SK-N-SH (cell line): ENCODE data around the gene LIMS1. TPM values are rescaled to one million over a fixed set of nuclear protein-coding genes. Genes with fewer than 3 reads are reported as not detected.
"Not testable (repeated sequence)": the region's sequence is repeated elsewhere in the genome, so short reads cannot be mapped to it uniquely, and the experiment has no call there.

ENCODE experiments used
- CTCF ChIA-PET: fragments of 300-600, 350-600 bp; formaldehyde crosslinking; extraction: SDS; loops from one replicate; lab custom pipeline; 2021; lab: Yijun Ruan, JAX
- POLR2A ChIA-PET: fragments of 350-600 bp; sonication (Branson Sonifier 250); formaldehyde crosslinking; extraction: SDS; loops from one replicate; lab custom pipeline; 2020; ENCODE audit warnings: antibody characterized with exemption, inconsistent platforms; lab: Yijun Ruan, JAX
- DNase-seq: peaks from one replicate; pipeline ENCODE4 v3.0.0; 2012
- H2AFZ ChIP-seq: fragments of 200-600 bp; sonication (generic); 2 replicates; pipeline ENCODE4 v1.8.1; 2016; ENCODE audit warnings: antibody characterized with exemption, mild to moderate bottlenecking, low read depth
- H3F3A ChIP-seq: fragments of 200-600 bp; sonication (generic); replicated peaks from 2 replicates; pipeline ENCODE3; 2016; ENCODE audit warnings: antibody characterized with exemption, mild to moderate bottlenecking; ENCODE audit not compliant: insufficient read depth
- H3K27ac ChIP-seq, 2 experiments: fragments of 200-500 bp in 1 of 2; fragments of 200-600 bp in 1 of 2; sonication (Bioruptor generic) in 1 of 2; sonication (generic), shearing (Covaris generic) in 1 of 2; 2 replicates each; pipeline versions ENCODE4 v1.5.1 to v1.6.1; 2014 to 2016; ENCODE audit warnings: low read depth in 2 of 2, inconsistent platforms in 1 of 2, low read length in 1 of 2, mild to moderate bottlenecking in 1 of 2, mixed read lengths in 1 of 2
- H3K27me3 ChIP-seq: fragments of 200-600 bp; sonication (generic), shearing (Covaris generic); 2 replicates; pipeline ENCODE4 v1.6.1; 2016; ENCODE audit warnings: mixed run types; ENCODE audit not compliant: insufficient read depth
- H3K36me3 ChIP-seq, 2 experiments: fragments of 200-500 bp in 1 of 2; fragments of 200-600 bp in 1 of 2; sonication (Bioruptor generic) in 1 of 2; sonication (generic) in 1 of 2; replicated peaks in 1 of 2; 2 replicates each; pipeline versions ENCODE3 to v1.5.1; 2014 to 2016; ENCODE audit warnings: low read length in 1 of 2, mild to moderate bottlenecking in 1 of 2; ENCODE audit not compliant: insufficient read depth in 2 of 2, control insufficient read depth in 1 of 2
- H3K4me1 ChIP-seq, 2 experiments: fragments of 200-500 bp in 1 of 2; fragments of 200-600 bp in 1 of 2; sonication (Bioruptor generic) in 1 of 2; sonication (generic), shearing (Covaris generic) in 1 of 2; 2 replicates each; pipeline versions ENCODE4 v1.5.1 to v1.6.1; 2014 to 2016; ENCODE audit warnings: low read depth in 1 of 2, low read length in 1 of 2, mixed run types in 1 of 2; ENCODE audit not compliant: insufficient read depth in 2 of 2, control insufficient read depth in 1 of 2
- H3K4me2 ChIP-seq: fragments of 200-600 bp; sonication (generic), shearing (Covaris generic); 2 replicates; pipeline ENCODE4 v1.6.1; 2017; ENCODE audit warnings: mixed run types
- H3K4me3 ChIP-seq, 2 experiments: fragments of 200-500 bp in 1 of 2; fragments of 200-600 bp in 1 of 2; sonication (Bioruptor generic) in 1 of 2; sonication (generic), shearing (Covaris generic) in 1 of 2; 2 replicates each; pipeline versions ENCODE4 v1.5.1 to v1.8.1; 2014 to 2016; ENCODE audit warnings: low read depth in 2 of 2, inconsistent platforms in 1 of 2, low read length in 1 of 2, mild to moderate bottlenecking in 1 of 2, mixed read lengths in 1 of 2, moderate library complexity in 1 of 2
- H3K79me2 ChIP-seq: fragments of 200-600 bp; sonication (generic); 2 replicates; pipeline ENCODE4 v1.8.1; 2017; ENCODE audit warnings: mild to moderate bottlenecking; ENCODE audit not compliant: insufficient read depth
- H3K9ac ChIP-seq: fragments of 200-600 bp; sonication (generic); 2 replicates; pipeline ENCODE4 v1.6.1; 2017; ENCODE audit warnings: mixed run types
- H3K9me2 ChIP-seq: fragments of 200-600 bp; sonication (generic); 2 replicates; pipeline ENCODE4 v1.6.1; 2017; ENCODE audit warnings: mixed run types
- H3K9me3 ChIP-seq: fragments of 200-600 bp; sonication (generic); 2 replicates; pipeline ENCODE4 v1.6.1; 2017; ENCODE audit warnings: mixed run types, mild to moderate bottlenecking, moderate library complexity
- H4K20me1 ChIP-seq: fragments of 200-600 bp; sonication (generic); 2 replicates; pipeline ENCODE4 v1.6.1; 2017; ENCODE audit warnings: mild to moderate bottlenecking, mixed run types; ENCODE audit not compliant: insufficient read depth
- CHD2 ChIP-seq: fragments of 150-350 bp; IDR thresholded peaks from 2 replicates; pipeline ENCODE4 v1.6.1; 2018; ENCODE audit warnings: low read length; ENCODE audit not compliant: partially characterized antibody
- CTCF ChIP-seq: fragments of 200-600 bp; sonication (generic); IDR thresholded peaks from 2 replicates; pipeline ENCODE4 v1.6.1; 2017; ENCODE audit warnings: antibody characterized with exemption, mild to moderate bottlenecking, moderate library complexity
- EZH2phosphoT487 ChIP-seq: fragments of 200-600 bp; sonication (generic); IDR thresholded peaks from 2 replicates; pipeline ENCODE4 v1.6.1; 2017; ENCODE audit warnings: low read depth, mixed run types, mild to moderate bottlenecking, antibody characterized with exemption, moderate library complexity, borderline replicate concordance
- FOSL2 ChIP-seq: IDR thresholded peaks from 2 replicates; pipeline ENCODE4 v1.4.0; 2012; ENCODE audit warnings: low read depth, mild to moderate bottlenecking, moderate library complexity, borderline replicate concordance
- MXI1 ChIP-seq: IDR thresholded peaks from 2 replicates; pipeline ENCODE4 v1.6.1; 2012; ENCODE audit warnings: mild to moderate bottlenecking, low read depth, low read length, improper control_type of control experiment
- RCOR1 ChIP-seq: fragments of 150-350 bp; IDR thresholded peaks from 2 replicates; pipeline ENCODE4 v1.6.1; 2017; ENCODE audit warnings: antibody characterized with exemption, low read length
- REST ChIP-seq: IDR thresholded peaks from 2 replicates; pipeline ENCODE4 v1.6.1; 2012; ENCODE audit warnings: mild to moderate bottlenecking, low read depth, low read length, moderate library complexity
- TCF12 ChIP-seq: IDR thresholded peaks from 2 replicates; pipeline ENCODE4 v1.4.0; 2012
- WGBS: methylation state at CpG from one replicate; pipeline ENCODE4 v1.1.6; 2017; ENCODE audit warnings: low lambda C conversion rate; 5-methylcytosine and 5-hydroxymethylcytosine counted together
- polyA plus RNA-seq, 3 experiments: library from polyadenylated mRNA; depleted of rRNA; stranded (reverse); fragments of >200 nt; gene quantifications; 2 replicates each; pipeline ENCODE4 v1.2.3, GENCODE V29; 2012
- TF ChIP-seq, protein P1 (sequence below): IDR thresholded peaks from 2 replicates; pipeline ENCODE4 v1.4.0; 2012; ENCODE audit warnings: low read depth

Gene LIMS1
- polyA plus RNA-seq, 1 of the 3 experiments (the other 2 are of a cell fraction): 123 TPM

DNA sequence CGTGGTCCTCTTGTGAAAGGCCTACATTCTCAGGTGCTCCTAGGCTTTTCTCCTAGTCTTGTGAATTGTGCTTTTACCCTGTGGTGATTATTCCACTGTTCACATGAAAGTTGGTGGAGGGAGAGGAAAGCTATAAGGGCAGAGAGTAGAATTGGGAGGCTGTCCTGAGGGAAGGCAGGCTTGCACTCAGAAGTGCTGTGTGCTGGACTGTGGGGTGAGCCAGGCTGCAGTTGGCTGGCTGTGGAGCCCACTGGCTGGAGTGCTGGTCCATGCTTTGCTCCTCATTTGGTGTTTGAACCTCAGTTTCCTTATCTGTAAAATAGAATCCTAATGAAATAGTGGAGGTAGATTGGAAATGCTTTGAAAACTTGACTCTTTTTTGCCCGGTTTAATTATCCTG lies 21.3 kb downstream of the LIMS1 start:
- Histone ChIP-seq H3K36me3 (no peaks in the 10 kb centered on the region), H3K4me2 (no peak overlapping the region), H3K4me3 (no peak overlapping the region), H3K9ac (no peak overlapping the region), H2AFZ (no peak overlapping the region), H3K27ac (no peak overlapping the region), H3K9me3 (no peaks in the 10 kb centered on the region), H3K79me2 (peaks cover 89% of the 10 kb centered on the region), H4K20me1 (peaks cover 55% of the 10 kb centered on the region), H3K4me1 (peaks cover 0 to 12% of the 10 kb centered on the region in 2 experiments; a peak in 2 of 4 replicates), H3K9me2 (no peaks in the 10 kb centered on the region), H3F3A (no peaks in the 10 kb centered on the region), H3K27me3 (no peaks in the 10 kb centered on the region)
- ChIA-PET POLR2A (no interaction called here), CTCF (interaction anchor here (1.5 kb wide), 1 partner anchor 22 kb away, joined by 3 read pairs; no protein-coding TSS in a partner anchor)
- DNase-seq: no peak
- WGBS: 99% methylated on average over 2 of the region's 2 CpGs
- TF ChIP-seq RCOR1: no peak
- no peak for TF ChIP-seq TCF12
- no peak for TF ChIP-seq REST
- TF ChIP-seq CTCF: no peak
- TF ChIP-seq, protein P1, sequence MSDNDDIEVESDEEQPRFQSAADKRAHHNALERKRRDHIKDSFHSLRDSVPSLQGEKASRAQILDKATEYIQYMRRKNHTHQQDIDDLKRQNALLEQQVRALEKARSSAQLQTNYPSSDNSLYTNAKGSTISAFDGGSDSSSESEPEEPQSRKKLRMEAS: no peak
- TF ChIP-seq CHD2: no peak
- TF ChIP-seq MXI1: no peak
- TF ChIP-seq FOSL2: no peak
- TF ChIP-seq EZH2phosphoT487: no peak

- H3K36me3 ChIP-seq, H3K9me2 ChIP-seq, H3F3A ChIP-seq, H3K9ac ChIP-seq, H3K4me2 ChIP-seq, H3K4me3 ChIP-seq, H3K27me3 ChIP-seq, POLR2A ChIA-PET, H3K9me3 ChIP-seq, CTCF ChIA-PET, DNase-seq, H2AFZ ChIP-seq, H3K27ac ChIP-seq: not testable (repeated sequence)
- 92% methylated on average over 2 of the region's 2 CpGs for WGBS
- H3K4me1 ChIP-seq: peaks cover 0 to 12% of the 10 kb centered on the region in 2 experiments; a peak in 2 of 4 replicates
- peaks cover 94% of the 10 kb centered on the region for H3K79me2 ChIP-seq
- H4K20me1 ChIP-seq: peaks cover 59% of the 10 kb centered on the region
Measured at GRCh38 chr2:108556581-108556980, 22.3 kb downstream of the LIMS1 start.
